GM12864 (cell line): ENCODE measurements around the gene KCNJ10.

ENCODE experiments used
- DNase-seq: peaks from one replicate; pipeline ENCODE4 v3.0.0-alpha.2; 2011; ENCODE audit warnings: low read depth
- H3K4me3 ChIP-seq: 2 replicates; pipeline ENCODE4 v1.5.1; 2011; ENCODE audit warnings: mild to moderate bottlenecking, low read depth, low read length, control low read depth
- TF ChIP-seq, protein P1 (sequence below): IDR thresholded peaks from 2 replicates; pipeline ENCODE4 v1.5.1; 2011; ENCODE audit warnings: low read depth, mild to moderate bottlenecking, moderate library complexity, low read length, control low read depth, inconsistent platforms; ENCODE audit errors: missing control alignments

KCNJ10 gene

GRCh38 chr1:160018347-160018746 is 51.6 kb downstream of the KCNJ10 start:
- TF ChIP-seq, protein P1, sequence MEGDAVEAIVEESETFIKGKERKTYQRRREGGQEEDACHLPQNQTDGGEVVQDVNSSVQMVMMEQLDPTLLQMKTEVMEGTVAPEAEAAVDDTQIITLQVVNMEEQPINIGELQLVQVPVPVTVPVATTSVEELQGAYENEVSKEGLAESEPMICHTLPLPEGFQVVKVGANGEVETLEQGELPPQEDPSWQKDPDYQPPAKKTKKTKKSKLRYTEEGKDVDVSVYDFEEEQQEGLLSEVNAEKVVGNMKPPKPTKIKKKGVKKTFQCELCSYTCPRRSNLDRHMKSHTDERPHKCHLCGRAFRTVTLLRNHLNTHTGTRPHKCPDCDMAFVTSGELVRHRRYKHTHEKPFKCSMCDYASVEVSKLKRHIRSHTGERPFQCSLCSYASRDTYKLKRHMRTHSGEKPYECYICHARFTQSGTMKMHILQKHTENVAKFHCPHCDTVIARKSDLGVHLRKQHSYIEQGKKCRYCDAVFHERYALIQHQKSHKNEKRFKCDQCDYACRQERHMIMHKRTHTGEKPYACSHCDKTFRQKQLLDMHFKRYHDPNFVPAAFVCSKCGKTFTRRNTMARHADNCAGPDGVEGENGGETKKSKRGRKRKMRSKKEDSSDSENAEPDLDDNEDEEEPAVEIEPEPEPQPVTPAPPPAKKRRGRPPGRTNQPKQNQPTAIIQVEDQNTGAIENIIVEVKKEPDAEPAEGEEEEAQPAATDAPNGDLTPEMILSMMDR, result no peak
- DNase-seq, result no peak
- no peak overlapping the region for H3K4me3 ChIP-seq

DNA sequence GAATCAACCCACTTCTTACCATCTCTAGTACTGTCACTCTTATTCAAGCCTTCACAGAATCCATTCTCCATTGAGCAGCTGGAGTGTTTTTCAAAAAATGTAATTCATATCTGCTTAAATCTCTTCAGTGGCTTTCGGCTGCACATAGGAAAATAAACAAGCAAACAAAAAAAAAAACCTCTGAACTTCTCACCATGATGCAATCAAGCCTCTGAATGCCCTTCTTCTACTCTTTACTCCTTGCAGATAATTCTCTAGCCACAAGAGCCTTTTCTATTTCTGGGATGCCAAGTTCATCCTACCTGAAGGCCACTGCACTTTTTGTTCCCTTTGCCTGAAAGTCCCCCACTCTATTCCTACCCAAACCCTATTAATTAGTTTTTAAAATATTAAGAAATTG is 52.4 kb downstream of the KCNJ10 start:
- TF ChIP-seq, protein P1, result no peak
- DNase-seq, result no peak
- H3K4me3 ChIP-seq, result no peak overlapping the region

DNA sequence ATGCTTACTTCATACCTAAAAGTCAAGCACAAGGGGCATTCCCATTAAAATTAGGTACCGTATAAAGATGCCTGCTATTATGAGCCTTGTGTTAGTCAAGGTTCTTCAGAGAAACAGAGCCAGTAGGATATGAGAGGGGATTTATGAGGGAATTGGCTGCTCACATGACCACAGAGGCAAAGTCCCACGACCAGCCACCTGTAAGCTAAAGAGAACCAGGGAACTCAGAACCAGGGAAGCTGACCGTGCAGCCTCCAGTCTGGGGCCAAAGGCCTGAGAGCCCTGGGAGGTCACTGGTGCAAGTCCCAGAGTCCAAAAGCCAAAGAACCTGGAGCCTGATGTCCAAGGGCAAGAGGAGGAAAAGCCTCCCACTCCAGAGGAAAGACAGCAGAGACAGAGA is 58.2 kb downstream of the KCNJ10 start:
- TF ChIP-seq, protein P1, result no peak
- no peak overlapping the region for H3K4me3 ChIP-seq
- DNase-seq, result no peak

- H3K4me3 ChIP-seq, result no peak overlapping the region
- TF ChIP-seq, protein P1, result no peak
- no peak for DNase-seq
Measured at GRCh38 chr1:160009801-160010200, 60.2 kb downstream of the KCNJ10 start.

GRCh38 chr1:160009081-160009480 is 60.9 kb downstream of the KCNJ10 start:
- H3K4me3 ChIP-seq, result no peak overlapping the region
- no peak for DNase-seq
- TF ChIP-seq, protein P1, result no peak

DNA sequence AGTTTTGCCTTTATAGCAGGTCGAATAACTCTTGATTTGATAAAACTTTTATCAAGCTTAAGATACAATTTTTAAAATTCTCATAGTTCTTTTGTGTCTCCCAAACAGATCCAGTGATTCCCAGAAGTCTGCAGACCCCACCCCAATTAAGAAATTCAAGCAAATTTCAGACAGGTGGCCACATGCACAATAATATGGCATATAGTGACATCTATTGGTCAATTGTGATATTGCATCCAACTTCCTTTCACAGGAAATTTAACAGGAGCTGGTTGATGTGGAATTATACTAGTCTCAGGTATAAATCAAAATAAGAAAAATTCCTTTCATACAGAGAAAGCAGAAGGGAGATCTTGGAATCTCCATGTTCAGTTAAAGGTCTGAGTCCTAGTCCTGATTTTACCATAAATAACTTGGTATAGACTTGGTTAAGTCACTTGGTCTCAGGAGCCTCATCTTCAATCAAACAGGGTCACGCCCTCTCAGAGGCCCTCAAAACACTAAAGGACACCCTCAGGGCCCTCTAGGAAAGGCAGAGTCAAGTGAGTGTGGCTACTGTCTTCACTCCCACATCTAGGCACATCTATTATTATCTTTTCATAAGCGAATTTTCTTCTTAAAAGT is 62.3 kb downstream of the KCNJ10 start:
- TF ChIP-seq, protein P1, result peak; percentile 50
- DNase-seq, result no peak
- no peak overlapping the region for H3K4me3 ChIP-seq

DNA sequence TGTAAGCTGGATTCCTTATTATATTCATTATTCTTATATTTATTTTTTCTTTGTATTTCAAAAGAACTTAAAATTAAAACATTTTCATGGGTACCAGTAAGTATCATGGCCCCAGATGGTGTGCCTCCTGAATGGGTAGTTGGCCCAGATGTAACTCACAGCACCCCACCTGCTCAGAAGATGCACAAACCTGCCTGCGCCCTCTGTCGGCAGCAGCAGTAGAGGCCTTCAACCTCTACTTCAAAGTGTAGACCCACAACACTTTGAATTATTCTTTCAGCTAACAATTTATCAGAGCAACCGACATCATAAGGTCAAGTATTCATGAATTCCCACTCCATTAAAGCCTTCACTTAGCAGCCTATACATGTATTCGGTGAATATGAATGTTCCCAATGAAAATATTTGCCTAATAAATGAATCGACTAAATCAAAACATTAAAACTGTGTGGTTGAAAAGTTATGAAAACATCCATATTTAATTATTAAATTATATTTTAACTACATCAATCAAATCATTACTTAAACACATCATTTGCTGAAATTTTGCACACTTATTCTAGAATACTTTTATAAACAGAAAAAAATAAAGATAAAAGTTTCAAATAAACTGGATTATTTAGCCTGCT is 63.5 kb downstream of the KCNJ10 start:
- peak; percentile 50 for DNase-seq
- no peak overlapping the region for H3K4me3 ChIP-seq
- TF ChIP-seq, protein P1, result peak; percentile 91
